Natural killer cell treated with Interleukin-12 subunit alpha and Interleukin-12 subunit beta and Interleukin-15 and Interleukin-18, amount 100 ng/mL, for 72 hours (primary cell): ENCODE results near the gene BCL2A1. TPM values are rescaled to one million over a fixed set of nuclear protein-coding genes. Genes with fewer than 3 reads are reported as not detected.
"Not testable (repeated sequence)": the region's sequence is repeated elsewhere in the genome, so short reads cannot be mapped to it uniquely, and the experiment has no call there.

Experiments
- ATAC-seq, 2 donors: fragments of 150-1000 bp; cut with Tn5 transposase in 1 of 2; sonication (Bioruptor Pico), chemical (Tn5 transposase) in 1 of 2; 2 replicates each; pipeline ENCODE4 v1.10.0; 2021
- DNase-seq: peaks from one replicate; pipeline ENCODE4 v3.0.0; 2022; ENCODE audit warnings: low spot score
- H3K27ac Mint-ChIP-seq, 2 donors: 1 replicate in 1 of 2; 2 replicates in 1 of 2; pipeline ENCODE4 v1.8.0; 2022; ENCODE audit warnings: mixed read lengths in 2 of 2, mild to moderate bottlenecking in 1 of 2, moderate library complexity in 1 of 2
- H3K27me3 Mint-ChIP-seq, 2 donors: 1 replicate in 1 of 2; 2 replicates in 1 of 2; pipeline ENCODE4 v1.8.0; 2022; ENCODE audit warnings: mixed read lengths in 2 of 2
- H3K36me3 Mint-ChIP-seq: one replicate; pipeline ENCODE4 v1.8.0; 2022; ENCODE audit warnings: mixed read lengths
- H3K4me1 Mint-ChIP-seq, 2 donors: 1 replicate in 1 of 2; 2 replicates in 1 of 2; pipeline ENCODE4 v1.8.0; 2022; ENCODE audit warnings: low read depth in 2 of 2, mixed read lengths in 2 of 2, mild to moderate bottlenecking in 1 of 2
- H3K4me3 Mint-ChIP-seq: one replicate; pipeline ENCODE4 v1.8.0; 2022; ENCODE audit warnings: mixed read lengths
- H3K9me3 Mint-ChIP-seq: 2 replicates; pipeline ENCODE4 v1.8.0; 2022; ENCODE audit warnings: mixed read lengths
- total RNA-seq, 2 donors: library from RNA; stranded (reverse); gene quantifications; one replicate each; pipeline ENCODE4 v1.2.3, GENCODE V29; 2022

The BCL2A1 gene
- total RNA-seq: 10 to 100 TPM; 17.3 to 40.0 TPM

DNA sequence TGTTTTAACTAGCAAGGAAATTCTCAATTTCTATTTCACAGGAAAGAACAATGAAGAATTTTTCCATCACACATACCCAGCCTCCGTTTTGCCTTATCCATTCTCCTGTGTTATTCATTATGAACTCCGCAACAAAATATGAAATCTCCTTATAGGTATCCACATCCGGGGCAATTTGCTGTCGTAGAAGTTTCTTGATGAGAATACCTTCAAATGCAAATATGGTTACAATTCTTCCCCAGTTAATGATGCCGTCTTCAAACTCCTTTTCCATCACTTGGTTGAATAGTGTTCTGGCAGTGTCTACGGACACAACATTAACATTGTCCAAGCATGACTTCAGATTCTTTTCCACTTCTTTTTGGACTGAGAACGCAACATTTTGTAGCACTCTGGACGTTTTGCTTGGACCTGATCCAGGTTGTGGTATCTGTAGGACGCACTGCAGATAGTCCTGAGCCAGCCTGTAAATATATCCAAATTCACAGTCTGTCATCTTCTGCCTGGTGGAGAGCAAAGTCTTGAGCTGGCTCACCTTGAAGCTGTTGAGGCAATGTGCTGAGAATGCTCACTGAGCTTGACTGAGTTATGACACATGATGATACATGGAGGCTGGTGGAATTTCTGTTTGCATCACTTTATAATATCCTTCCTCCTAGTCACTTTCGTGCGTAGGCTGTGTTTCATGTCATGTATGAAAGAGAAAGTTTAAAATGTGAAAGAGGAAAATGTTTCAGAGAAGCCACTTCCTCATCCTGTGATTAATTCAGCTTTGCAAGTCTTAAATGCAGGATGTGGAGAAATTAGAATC, at the start of gene BCL2A1:
TSS of gene BCL2A1 (minus strand) at position 573 of the 811 bp plus-strand sequence. CDS start at position 496, 77 bp downstream.
- Mint-ChIP-seq H3K4me1 (peaks cover 41 to 45% of the 10 kb centered on the region in 2 donors), H3K27me3 (no peaks in the 10 kb centered on the region), H3K4me3 (peak within 1 kb of the TSS; percentile 99), H3K36me3 (peaks cover 16% of the 10 kb centered on the region), H3K9me3 (peaks cover 3% of the 10 kb centered on the region), H3K27ac (peak within 1 kb of the TSS; percentile 95 to 99)
- ATAC-seq (peak; percentile 91 to 92), DNase-seq (peak; percentile 80)

DNA sequence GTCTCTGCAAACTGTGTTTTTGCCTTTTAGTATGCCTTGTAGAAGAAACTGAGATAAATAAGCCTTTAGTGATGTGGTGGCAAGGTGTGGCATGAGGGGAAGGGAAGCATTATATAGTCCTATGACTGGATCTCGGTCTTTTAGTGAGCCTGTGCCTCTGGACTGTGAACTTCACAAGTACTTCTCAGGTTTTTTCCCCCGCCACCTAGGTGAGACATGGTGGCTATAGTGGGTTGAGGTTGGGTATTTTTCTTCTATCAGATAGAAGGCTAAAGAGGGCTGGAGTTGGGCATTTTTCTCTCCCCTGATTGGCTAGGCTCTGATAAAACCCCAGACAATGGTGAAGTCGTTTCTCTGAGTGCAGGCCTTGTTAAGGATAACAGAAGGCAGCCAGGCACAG, 49.7 kb upstream of the BCL2A1 start:
- H3K9me3 Mint-ChIP-seq: peaks cover 5% of the 10 kb centered on the region
- ATAC-seq (peak; percentile 43 to 45), DNase-seq (no peak)
- peaks cover 7% of the 10 kb centered on the region for H3K36me3 Mint-ChIP-seq
- no peak overlapping the region for H3K4me3 Mint-ChIP-seq
- H3K4me1 Mint-ChIP-seq: peaks cover 8 to 18% of the 10 kb centered on the region in 2 donors
- H3K27ac Mint-ChIP-seq: no peak overlapping the region
- peaks cover 6 to 7% of the 10 kb centered on the region in 2 donors for H3K27me3 Mint-ChIP-seq

DNA sequence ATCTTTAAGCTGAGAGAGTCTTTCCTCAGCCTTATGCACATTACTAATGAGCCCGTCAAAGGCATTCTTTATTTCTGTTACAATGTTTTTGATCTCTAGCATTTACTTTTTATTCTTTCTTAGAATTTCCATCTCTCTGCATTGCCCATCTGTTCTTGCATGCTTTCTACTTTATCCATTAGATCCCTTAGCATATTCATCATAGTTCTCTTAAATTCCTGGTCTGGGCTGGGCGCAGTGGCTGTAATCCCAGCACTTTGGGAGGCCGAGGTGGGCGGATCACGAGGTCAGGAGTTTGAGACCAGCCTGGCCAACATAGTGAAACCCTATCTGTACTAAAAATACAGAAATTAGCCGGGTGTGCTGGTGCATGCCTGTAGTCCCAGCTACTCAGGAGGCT, 49.2 kb upstream of the BCL2A1 start:
- not testable (repeated sequence) for ATAC-seq, H3K27ac Mint-ChIP-seq, DNase-seq, H3K36me3 Mint-ChIP-seq, H3K27me3 Mint-ChIP-seq, H3K9me3 Mint-ChIP-seq, H3K4me3 Mint-ChIP-seq
- peaks cover 8 to 18% of the 10 kb centered on the region in 2 donors for H3K4me1 Mint-ChIP-seq

DNA sequence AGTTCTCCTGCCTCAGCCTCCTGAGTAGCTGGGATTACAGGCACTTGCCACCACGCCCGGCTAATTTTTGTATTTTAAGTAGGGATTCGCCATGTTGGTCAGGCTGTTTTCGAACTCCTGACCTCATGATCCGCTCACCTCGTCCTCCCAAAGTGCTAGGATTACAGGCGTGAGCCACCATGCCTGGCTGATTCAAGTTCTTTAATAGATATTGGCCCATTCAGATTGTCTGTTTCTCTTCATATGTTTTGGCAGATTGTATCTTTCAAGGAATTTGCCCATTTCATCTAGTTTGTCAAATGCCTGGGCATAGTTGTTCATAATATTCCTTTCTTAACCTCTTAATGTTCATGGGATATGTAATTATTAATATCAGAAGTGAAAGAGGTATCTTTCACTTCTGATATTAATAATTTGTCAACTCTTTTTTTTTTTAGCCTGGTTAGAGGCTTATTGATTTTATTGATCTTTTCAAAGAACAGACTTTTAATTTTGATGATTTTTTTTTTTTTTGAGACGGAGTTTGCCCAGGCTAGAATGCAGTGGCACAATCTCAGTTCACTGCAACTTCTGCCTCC, 48.3 kb upstream of the BCL2A1 start:
- no peak overlapping the region for H3K4me3 Mint-ChIP-seq
- ATAC-seq: no peak
- no peak overlapping the region for H3K27ac Mint-ChIP-seq
- H3K4me1 Mint-ChIP-seq: peaks cover 8 to 18% of the 10 kb centered on the region in 2 donors
- H3K9me3 Mint-ChIP-seq: peaks cover 5% of the 10 kb centered on the region
- peaks cover 6 to 7% of the 10 kb centered on the region in 2 donors for H3K27me3 Mint-ChIP-seq
- peaks cover 7% of the 10 kb centered on the region for H3K36me3 Mint-ChIP-seq
- DNase-seq: no peak

DNA sequence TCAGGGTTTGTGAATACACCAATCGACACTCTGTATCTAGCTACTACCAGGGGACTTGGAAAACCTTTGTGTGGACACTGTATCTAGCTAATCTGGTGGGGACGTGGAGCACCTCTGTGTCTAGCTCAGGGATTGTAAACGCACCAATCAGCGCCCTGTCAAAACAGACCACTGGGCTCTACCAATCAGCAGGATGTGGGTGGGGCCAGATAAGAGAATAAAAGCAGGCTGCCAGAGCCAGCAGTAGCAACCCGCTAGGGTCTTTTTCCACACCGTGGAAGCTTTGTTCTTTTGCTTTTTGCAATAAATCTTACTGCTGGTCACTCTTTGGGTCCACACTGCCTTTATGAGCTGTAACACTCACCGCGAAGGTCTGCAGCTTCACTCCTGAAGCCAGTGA, 46.1 kb upstream of the BCL2A1 start:
- ATAC-seq, H3K27ac Mint-ChIP-seq, H3K4me1 Mint-ChIP-seq, H3K9me3 Mint-ChIP-seq, H3K27me3 Mint-ChIP-seq, DNase-seq, H3K36me3 Mint-ChIP-seq: not testable (repeated sequence)
- peak overlapping the region; percentile 41 for H3K4me3 Mint-ChIP-seq

DNA sequence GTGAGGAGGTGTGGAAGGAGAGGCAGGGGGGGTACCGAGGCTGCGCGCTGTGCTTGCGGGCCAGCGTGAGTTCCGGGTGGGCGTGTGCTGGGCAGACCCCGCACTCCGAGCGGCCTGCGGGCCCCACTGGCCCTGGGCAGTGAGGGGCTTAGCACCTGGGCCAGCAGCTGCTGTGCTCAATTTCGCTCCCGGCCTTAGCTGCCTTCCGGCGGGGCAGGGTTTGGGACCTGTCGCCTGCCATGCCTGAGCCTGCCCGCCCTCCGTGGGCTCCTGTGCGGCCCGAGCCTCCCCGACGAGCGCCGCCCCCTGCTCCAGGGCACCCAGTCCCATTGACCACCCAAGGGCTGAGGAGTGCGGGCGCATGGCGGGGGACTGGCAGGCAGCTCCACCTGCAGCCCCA, 45.5 kb upstream of the BCL2A1 start:
- not testable (repeated sequence) for ATAC-seq, H3K36me3 Mint-ChIP-seq, H3K27ac Mint-ChIP-seq, H3K4me3 Mint-ChIP-seq, DNase-seq, H3K9me3 Mint-ChIP-seq, H3K27me3 Mint-ChIP-seq, H3K4me1 Mint-ChIP-seq

DNA sequence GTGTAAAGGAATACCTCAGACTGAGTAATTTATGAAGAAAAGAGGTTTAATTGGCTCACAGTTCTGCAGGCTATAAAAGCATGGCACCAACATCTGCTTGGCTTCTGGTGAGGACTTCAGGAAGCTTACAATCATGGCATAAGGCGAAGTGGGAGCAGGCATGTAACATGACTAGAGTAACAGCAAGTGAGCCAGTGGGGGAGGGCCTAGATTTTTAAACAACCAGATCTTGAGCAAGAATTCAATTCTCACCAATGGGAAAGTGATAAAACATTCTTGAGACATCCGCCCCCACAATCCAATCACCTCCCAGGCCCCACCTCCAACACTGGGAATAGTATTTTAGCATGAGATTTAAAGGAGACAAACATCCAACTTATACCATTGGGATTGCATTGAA, 44.2 kb upstream of the BCL2A1 start:
- ATAC-seq (no peak), DNase-seq (no peak)
- Mint-ChIP-seq H3K4me1 (peaks cover 6 to 13% of the 10 kb centered on the region in 2 donors), H3K9me3 (no peaks in the 10 kb centered on the region), H3K27me3 (peaks cover 0 to 2% of the 10 kb centered on the region in 2 donors), H3K36me3 (no peaks in the 10 kb centered on the region), H3K4me3 (no peak overlapping the region), H3K27ac (no peak overlapping the region)

DNA sequence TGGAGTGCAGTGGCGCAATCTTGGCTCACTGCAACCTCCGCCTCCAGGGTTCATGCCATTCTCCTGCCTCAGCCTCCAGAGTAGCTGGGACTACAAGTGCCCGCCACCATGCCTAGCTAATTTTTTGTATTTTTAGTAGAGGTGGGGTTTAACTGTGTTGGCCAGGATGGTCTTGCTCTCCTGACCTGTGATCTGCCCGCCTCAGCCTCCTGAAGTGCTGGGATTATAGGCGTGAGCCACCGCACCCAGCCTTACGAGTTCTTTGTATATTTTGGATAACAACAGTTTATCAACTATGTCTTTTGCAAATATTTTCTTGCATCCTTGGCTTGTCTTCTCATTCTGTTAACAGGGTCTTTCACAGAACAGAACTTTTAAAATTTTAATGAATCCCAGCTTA, 43.2 kb upstream of the BCL2A1 start:
- H3K4me3 Mint-ChIP-seq, H3K36me3 Mint-ChIP-seq, H3K27ac Mint-ChIP-seq, H3K9me3 Mint-ChIP-seq, DNase-seq, ATAC-seq, H3K27me3 Mint-ChIP-seq: not testable (repeated sequence)
- H3K4me1 Mint-ChIP-seq: peaks cover 7 to 10% of the 10 kb centered on the region in 2 donors

DNA sequence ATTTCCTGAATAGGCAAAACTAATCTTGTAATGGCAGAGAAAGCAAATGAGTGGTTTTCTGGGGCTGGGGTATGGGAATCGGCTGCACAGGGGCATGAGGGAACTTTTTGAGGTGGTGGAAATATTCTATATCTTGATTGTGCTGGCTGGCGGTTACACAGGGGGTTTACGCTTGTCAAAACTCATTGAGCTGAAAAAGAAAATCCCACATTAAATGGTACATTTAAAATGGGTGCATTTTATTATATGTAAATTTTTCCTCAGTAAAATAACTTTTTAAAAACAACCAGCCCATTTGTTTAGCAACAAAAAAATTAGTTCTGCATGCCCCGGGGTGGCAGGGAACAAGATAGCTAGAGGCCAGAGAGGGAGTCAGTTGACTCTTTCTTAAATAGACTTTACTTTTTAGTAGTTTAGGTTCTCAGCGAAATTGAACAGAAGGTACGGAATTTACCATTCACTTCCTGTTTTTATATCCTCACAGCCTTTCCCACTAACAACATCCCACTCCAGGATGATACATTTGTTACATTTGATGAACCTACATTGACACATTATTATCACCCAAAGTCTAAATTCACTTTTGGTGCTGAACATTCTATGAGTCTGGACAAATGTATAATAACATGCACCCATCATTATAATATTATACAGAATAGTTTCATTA, 41.2 kb upstream of the BCL2A1 start:
- no peak overlapping the region for H3K4me3 Mint-ChIP-seq
- H3K4me1 Mint-ChIP-seq: peaks cover 7 to 10% of the 10 kb centered on the region in 2 donors
- DNase-seq (no peak), ATAC-seq (no peak)
- no peak overlapping the region for H3K27ac Mint-ChIP-seq
- H3K9me3 Mint-ChIP-seq: no peaks in the 10 kb centered on the region
- no peaks in the 10 kb centered on the region for H3K27me3 Mint-ChIP-seq
- no peaks in the 10 kb centered on the region for H3K36me3 Mint-ChIP-seq

DNA sequence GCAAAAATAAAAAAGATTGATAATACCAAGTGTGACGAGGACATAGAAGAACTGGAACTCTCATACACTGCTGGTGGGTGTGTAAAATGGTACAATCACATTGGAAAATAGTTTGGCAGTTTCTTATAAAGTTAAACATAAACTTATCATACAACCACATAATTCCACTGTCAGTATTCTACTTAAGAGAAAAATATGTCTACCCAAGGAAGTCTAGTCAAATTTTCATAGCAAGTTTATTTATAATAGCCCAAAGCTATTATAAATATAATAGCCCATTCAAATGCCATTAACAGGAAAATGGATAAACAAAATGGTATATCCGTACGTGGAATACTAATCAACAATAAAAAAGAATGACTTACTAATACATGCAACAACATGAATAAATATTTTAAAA, 40.6 kb upstream of the BCL2A1 start:
- Mint-ChIP-seq H3K9me3 (no peaks in the 10 kb centered on the region), H3K27ac (peak overlapping the region in 1 of 2 donors; percentile 40), H3K36me3 (no peaks in the 10 kb centered on the region), H3K27me3 (no peaks in the 10 kb centered on the region), H3K4me1 (peaks cover 7 to 10% of the 10 kb centered on the region in 2 donors), H3K4me3 (no peak overlapping the region)
- ATAC-seq: no peak
- DNase-seq: no peak

DNA sequence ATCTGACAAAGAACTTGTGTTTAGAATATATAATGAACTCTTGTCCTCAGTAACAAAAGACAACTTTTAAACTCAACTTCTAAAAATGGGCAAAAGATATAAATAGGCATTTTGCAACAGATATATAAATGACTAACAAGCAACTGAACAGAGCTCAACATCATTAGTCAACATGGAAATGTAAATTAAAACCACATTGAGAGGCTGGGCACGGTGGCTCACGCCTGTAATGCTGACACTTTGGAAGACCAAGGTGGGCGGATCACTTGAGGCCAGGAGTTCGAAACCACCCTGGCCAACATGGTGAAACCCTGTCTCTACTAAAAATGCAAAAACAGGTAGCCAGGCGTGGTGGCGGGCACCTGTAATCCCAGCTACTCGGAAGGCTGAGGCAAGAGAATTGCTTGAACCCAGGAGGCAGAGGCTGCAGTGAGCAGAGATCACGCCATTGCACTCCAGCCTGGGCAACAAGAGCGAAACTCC, 40.1 kb upstream of the BCL2A1 start:
- not testable (repeated sequence) for DNase-seq, H3K9me3 Mint-ChIP-seq, H3K36me3 Mint-ChIP-seq, H3K27me3 Mint-ChIP-seq
- ATAC-seq: peak; percentile 52 to 78
- H3K27ac Mint-ChIP-seq: peak overlapping the region; percentile 34 to 40
- peak overlapping the region; percentile 51 for H3K4me3 Mint-ChIP-seq
- H3K4me1 Mint-ChIP-seq: peaks cover 7 to 10% of the 10 kb centered on the region in 2 donors

DNA sequence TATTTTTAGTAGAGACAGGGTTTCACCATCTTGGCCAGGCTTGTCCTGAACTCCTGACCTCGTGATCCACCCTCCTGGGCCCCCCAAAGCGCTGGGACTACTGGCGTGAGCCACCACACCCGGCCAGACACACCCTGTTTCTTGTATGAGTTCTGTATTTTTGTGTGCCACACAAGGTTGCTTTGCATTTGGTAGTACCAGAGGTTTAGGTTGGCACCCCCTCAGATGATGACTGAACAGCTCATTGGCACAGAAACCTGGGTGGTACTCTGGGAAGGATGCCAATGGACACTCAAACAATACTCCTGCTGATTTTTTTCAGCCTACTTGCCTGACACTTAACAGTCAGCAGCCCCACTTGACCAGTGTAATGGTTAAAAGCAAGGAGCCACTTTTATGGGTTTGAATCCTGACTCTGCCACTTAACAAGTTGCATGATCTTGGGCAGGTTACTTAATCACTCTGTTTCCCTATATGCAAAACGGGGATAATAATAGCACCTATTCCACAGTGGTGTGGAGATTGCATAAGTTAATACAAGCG, 39.2 kb upstream of the BCL2A1 start:
- DNase-seq (no peak), ATAC-seq (peak in 1 of 2 donors; percentile 37)
- peak overlapping the region; percentile 9 for H3K4me3 Mint-ChIP-seq
- no peaks in the 10 kb centered on the region for H3K27me3 Mint-ChIP-seq
- H3K27ac Mint-ChIP-seq: peak overlapping the region in 1 of 2 donors; percentile 34
- no peaks in the 10 kb centered on the region for H3K36me3 Mint-ChIP-seq
- H3K9me3 Mint-ChIP-seq: no peaks in the 10 kb centered on the region
- H3K4me1 Mint-ChIP-seq: peaks cover 7 to 10% of the 10 kb centered on the region in 2 donors

DNA sequence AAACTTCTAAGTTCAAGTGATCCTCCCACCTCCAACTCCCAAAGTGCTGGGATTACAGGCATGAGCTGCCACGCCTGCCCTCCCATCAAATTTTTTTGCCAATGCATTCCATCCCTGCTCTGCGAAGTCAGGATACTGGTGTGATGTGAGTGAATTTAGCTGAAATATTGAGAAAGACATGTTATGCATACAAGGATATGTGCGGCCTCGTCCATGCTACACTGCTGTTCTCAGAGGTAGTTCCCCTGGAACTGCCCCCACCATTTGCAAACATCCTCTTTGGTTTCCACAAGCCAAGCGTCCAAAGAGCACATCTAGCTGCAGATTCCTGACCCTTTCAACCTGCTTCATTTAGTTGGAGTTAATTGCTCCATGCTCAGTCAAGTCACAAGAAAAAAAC, 36.5 kb upstream of the BCL2A1 start:
- peaks cover 7 to 10% of the 10 kb centered on the region in 2 donors for H3K4me1 Mint-ChIP-seq
- H3K4me3 Mint-ChIP-seq: no peak overlapping the region
- no peaks in the 10 kb centered on the region for H3K9me3 Mint-ChIP-seq
- DNase-seq (no peak), ATAC-seq (no peak)
- H3K27ac Mint-ChIP-seq: no peak overlapping the region
- H3K36me3 Mint-ChIP-seq: no peaks in the 10 kb centered on the region
- H3K27me3 Mint-ChIP-seq: no peaks in the 10 kb centered on the region
